Transverse colon (tissue), 3 donors: ENCODE results near the gene GOT1.

Source experiments
- POLR2A ChIP-seq: fragments of 450-650 bp; IDR thresholded peaks from one replicate; pipeline ENCODE4 v1.6.1; 2016; ENCODE audit warnings: antibody characterized with exemption, mild to moderate bottlenecking, moderate library complexity
- POLR2AphosphoS5 ChIP-seq, 3 donors: sonication (generic); formaldehyde crosslinking; IDR thresholded peaks; one replicate each; pipeline ENCODE4 v1.6.1; 2016; ENCODE audit warnings: antibody characterized with exemption in 3 of 3

DNA sequence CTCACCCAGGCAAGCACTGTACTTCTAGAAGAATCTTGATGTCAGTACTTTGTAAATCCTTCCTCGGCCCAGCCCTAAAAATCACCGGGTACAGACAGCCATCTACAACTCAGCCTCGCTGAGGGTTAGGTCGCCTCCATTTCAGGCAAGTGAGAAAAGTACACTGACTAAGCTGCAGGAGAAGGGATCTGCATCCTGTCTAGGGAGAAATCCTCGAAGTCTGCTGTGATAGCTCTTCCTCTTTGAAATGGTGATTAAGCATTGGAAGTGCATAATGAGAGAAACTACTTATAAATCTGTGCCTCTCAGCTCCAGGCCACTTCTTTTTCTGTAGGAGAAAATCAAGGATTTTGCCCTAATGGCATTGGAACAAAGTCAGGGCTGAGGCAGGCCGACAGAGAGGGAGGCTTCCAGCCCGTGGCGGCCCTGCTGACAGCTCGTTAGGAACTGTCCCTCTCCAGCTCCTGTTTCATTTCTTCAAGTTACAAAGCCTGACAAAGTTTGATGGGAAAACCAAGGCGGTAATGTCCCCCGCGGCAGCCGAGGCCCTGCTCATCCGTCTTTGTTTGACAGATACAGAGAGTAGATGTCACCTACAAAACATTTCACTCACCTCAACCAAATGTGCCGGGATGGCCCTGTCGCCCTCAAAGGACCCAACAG lies 14.1 kb upstream of the GOT1 start:
- no peak for TF ChIP-seq POLR2A
- no peak for TF ChIP-seq POLR2AphosphoS5 (IDR thresholded peaks at IDR 0.05)
